ENCODE results near the gene PDE7B.

- TF ChIP-seq CTCF (IDR thresholded peaks at IDR 0.05) = no peak
- no peak for TF ChIP-seq EZH2 (IDR thresholded peaks at IDR 0.05; ENCODE audit: borderline replicate concordance, insufficient read depth, low read depth, low read length, poor library complexity, severe bottlenecking)
Observed at GRCh38 chr6:136216503-136217401, 365.3 kb downstream of the PDE7B start.
